HAP-1 (cell line): ENCODE results near the gene C12orf54.
"Not testable (repeated sequence)": the region's sequence is repeated elsewhere in the genome, so short reads cannot be mapped to it uniquely, and the experiment has no call there.

ENCODE experiments used
- DNase-seq, 2 experiments: peaks; one replicate each; pipeline ENCODE4 v3.0.0-alpha.2; 2016 to 2020; ENCODE audit warnings: low spot score in 2 of 2
- H3K27me3 ChIP-seq: fragments of 250-450 bp; sonication (Bioruptor Pico); 2 replicates; pipeline ENCODE4 v1.5.1; 2020; ENCODE audit warnings: low read depth, mild to moderate bottlenecking, moderate library complexity
- H3K36me3 ChIP-seq: fragments of 250-450 bp; sonication (Bioruptor Pico); replicated peaks from 2 replicates; pipeline ENCODE4 v1.5.1; 2020; ENCODE audit warnings: mild to moderate bottlenecking
- H3K4me1 ChIP-seq: fragments of 250-450 bp; sonication (Bioruptor Pico); 2 replicates; pipeline ENCODE4 v1.5.1; 2020; ENCODE audit warnings: mild to moderate bottlenecking
- H3K4me3 ChIP-seq: fragments of 250-450 bp; sonication (Bioruptor Pico); 2 replicates; pipeline ENCODE4 v1.5.1; 2020; ENCODE audit warnings: mild to moderate bottlenecking, moderate library complexity
- H3K9me3 ChIP-seq: fragments of 250-450 bp; sonication (Bioruptor Pico); 2 replicates; pipeline ENCODE4 v1.5.1; 2020; ENCODE audit warnings: mild to moderate bottlenecking, moderate library complexity
- in situ Hi-C: fragments of 300-500 bp; cut with MboI; formaldehyde crosslinking; loops from 3 replicates; pipeline ENCODE4 v1.14.3; 2020; ENCODE audit warnings: low sequenced_read_pairs, inconsistent platforms, mixed read lengths

Gene C12orf54

DNA sequence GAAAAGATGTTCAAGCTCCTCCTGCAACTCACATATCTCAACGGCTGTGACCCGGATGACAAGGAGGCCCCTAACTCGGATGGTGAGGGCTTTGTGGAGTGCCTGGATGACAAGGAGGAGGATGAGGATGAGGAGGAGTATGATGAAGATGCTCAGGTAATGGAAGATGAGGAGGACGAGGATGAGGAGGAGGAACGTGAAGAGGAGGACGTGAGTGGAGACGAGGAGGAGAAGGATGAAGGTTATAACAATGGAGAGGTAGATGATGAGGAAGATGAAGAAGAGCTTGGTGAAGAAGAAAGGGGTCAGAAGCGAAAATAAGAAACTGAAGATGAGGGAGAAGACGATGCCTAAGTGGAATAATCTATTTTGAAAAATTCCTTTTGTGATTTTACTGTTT is 9.2 kb upstream of the C12orf54 start:
- no peak overlapping the region for H3K4me3 ChIP-seq
- H3K27me3 ChIP-seq = no peaks in the 10 kb centered on the region
- H3K36me3 ChIP-seq = no peaks in the 10 kb centered on the region
- in situ Hi-C loops = no loop called here
- no peak for DNase-seq
- H3K9me3 ChIP-seq = peaks cover 2% of the 10 kb centered on the region
- no peaks in the 10 kb centered on the region for H3K4me1 ChIP-seq

DNA sequence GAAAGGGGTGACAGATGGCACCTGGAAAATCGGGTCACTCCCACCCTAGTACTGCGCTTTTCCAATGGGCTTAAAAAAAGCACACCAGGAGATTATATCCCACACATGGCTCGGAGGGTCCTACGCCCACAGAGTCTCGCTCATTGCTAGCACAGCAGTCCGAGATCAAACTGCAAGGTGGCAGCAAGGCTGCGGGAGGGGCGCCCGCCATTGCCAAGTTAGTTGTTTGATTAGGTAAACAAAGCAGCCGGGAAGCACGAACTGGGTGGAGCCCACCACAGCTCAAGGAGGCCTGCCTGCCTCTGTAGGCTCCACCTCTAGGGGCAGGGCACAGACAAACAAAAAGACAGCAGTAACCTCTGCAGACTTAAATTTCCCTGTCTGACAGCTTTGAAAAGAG is 7.8 kb upstream of the C12orf54 start:
- H3K4me3 ChIP-seq, DNase-seq, H3K9me3 ChIP-seq, H3K27me3 ChIP-seq, in situ Hi-C loops, H3K36me3 ChIP-seq, H3K4me1 ChIP-seq: not testable (repeated sequence)

DNA sequence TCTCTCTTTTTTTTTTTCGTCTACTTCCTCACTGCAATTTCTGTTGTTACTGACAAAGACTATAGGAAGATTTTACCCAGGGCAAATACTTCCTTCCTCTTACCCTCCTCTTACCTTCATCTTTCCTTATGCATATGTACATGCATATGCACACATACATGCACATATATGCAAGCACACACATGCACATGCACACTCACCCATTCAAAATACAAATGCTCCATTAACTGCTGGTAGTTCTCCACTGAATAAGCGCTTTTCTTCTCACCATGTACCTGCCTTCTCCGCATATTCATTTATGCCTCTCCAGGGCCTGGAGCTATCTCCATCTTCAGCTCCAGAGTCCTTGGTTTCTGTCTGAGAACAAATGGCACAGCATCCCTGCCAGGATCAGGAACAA is 632 bp downstream of the C12orf54 start:
- Histone ChIP-seq H3K4me3 (no peak overlapping the region), H3K4me1 (no peaks in the 10 kb centered on the region), H3K9me3 (no peaks in the 10 kb centered on the region), H3K27me3 (no peaks in the 10 kb centered on the region), H3K36me3 (no peaks in the 10 kb centered on the region)
- no peak for DNase-seq
- in situ Hi-C loops = no loop called here

DNA sequence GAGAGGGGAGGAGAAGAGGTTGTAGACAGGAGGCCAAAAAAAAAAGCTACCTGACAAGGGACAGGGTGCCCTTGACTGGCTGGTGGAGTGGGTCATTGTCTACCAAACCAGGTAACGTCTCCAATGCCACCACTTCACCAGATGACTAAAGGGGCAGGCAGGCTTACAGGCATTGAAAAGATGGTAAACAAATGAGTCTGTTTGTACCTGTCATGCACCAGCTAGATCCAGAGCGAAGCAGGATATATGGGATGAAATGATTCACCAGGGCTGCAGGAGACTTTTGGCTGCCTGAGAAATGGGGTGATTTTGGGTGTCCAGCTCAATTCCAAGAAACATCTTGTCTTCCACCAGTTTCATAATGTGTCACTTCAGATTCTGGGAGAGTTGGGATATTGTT is 4.0 kb downstream of the C12orf54 start:
- in situ Hi-C loops = no loop called here
- no peaks in the 10 kb centered on the region for H3K36me3 ChIP-seq
- no peaks in the 10 kb centered on the region for H3K27me3 ChIP-seq
- no peaks in the 10 kb centered on the region for H3K4me1 ChIP-seq
- no peak overlapping the region for H3K4me3 ChIP-seq
- no peak for DNase-seq
- no peaks in the 10 kb centered on the region for H3K9me3 ChIP-seq

DNA sequence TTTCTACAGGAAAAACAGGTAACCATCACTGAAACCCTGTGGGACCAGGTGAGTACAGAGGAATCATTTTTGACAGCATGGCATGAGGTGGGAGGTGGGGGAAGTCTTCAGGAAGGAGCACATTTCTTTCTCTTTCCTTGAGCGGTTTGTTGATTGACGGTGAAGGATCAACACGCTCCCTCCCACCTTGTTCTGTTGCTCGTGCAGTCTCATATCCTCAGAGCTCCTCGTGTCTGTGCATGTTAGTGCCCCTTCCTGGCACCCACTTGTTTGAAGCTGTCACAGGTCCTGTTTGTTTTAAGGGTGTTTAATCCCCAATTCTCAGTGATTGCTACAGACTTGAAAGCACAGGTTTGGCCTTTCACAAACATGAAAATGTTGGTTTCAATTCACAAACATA is 4.4 kb downstream of the C12orf54 start:
- no peak for DNase-seq
- Histone ChIP-seq H3K9me3 (no peaks in the 10 kb centered on the region), H3K27me3 (no peaks in the 10 kb centered on the region), H3K4me1 (no peaks in the 10 kb centered on the region), H3K36me3 (no peaks in the 10 kb centered on the region), H3K4me3 (no peak overlapping the region)
- in situ Hi-C loops = no loop called here

DNA sequence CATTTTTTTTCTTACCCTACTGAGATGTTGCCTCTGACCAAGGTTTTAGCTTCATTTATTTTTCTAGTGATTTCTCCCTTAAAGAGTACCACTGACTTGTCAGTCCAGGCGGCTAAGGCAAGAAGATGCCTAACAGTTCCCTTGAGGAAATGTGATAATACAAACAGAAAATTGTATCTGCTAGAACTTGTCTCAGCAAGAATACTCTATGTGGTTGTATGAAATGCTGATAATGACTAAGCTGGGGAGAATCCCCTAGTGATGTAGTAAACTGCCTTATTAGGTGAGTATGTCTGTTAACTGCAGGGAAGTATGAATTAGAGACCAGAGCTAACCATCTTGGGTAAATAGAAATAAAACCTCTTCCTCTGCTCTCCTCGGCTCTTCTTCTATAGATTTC is 6.7 kb downstream of the C12orf54 start:
- H3K36me3 ChIP-seq = no peaks in the 10 kb centered on the region
- no peak overlapping the region for H3K4me3 ChIP-seq
- no peaks in the 10 kb centered on the region for H3K4me1 ChIP-seq
- no peaks in the 10 kb centered on the region for H3K27me3 ChIP-seq
- no peaks in the 10 kb centered on the region for H3K9me3 ChIP-seq
- in situ Hi-C loops = no loop called here
- DNase-seq = no peak

DNA sequence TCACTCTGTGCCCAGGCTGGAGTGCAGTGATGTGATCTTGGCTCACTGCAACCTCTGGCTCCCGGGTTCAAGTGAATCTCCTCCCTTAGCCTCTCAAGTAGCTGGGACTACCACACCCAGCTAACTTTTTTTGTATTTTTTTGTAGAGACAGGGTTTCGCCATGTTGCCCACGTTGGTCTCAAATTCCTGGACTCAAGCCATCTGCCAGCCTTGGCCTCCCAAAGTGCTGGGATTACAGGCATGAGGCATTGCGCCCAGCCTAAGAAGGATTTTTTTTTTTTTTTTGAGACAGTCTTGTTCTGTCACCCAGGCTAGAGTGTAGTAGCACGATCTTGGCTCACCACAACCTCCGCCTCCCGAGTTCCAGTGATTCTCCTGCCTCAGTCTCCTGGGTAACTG is 7.2 kb downstream of the C12orf54 start:
- in situ Hi-C loops, H3K27me3 ChIP-seq, DNase-seq: not testable (repeated sequence)

DNA sequence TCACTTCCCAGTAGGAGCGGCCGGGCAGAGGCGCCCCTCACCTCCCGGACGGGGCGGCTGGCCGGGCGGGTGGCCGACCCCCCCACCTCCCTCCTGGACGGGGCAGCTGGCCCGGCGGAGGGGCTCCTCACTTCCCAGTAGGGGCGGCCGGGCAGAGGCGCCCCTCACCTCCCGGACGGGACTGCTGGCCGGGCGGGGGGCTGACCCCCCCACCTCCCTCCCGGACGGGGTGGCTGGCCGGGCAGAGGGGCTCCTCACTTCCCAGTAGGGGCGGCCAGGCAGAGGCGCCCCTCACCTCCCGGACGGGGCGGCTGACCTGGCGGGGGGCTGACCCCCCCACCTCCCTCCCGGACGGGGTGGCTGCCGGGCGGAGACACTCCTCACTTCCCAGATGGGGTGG is 18.0 kb downstream of the C12orf54 start:
- in situ Hi-C loops, H3K4me3 ChIP-seq: not testable (repeated sequence)

More for the DNA sequence above, 7.2 kb downstream of the C12orf54 start:
- H3K36me3 ChIP-seq, H3K4me1 ChIP-seq, H3K4me3 ChIP-seq, H3K9me3 ChIP-seq: not testable (repeated sequence)

DNA sequence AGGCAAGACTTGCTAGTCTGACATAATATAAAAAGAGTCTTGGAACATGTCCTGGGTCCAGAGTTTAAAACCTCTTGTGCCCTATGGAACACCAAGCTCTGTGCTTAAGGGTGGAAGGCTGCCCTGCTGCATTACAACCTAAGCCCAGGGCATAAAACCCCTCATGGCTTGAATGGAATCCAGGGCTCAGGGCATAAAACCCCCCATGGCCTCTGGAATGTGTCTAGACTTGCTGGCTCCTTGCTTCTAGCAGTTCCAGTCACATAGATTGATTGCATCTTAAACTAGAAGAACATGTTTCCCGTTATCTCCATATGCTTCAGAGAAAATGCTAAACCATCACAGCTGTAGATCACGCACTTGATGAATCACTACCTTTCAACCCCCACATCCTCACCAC is 24.5 kb downstream of the C12orf54 start:
- H3K36me3 ChIP-seq, H3K4me3 ChIP-seq, DNase-seq, in situ Hi-C loops, H3K4me1 ChIP-seq, H3K27me3 ChIP-seq, H3K9me3 ChIP-seq: not testable (repeated sequence)

More for the DNA sequence above, 18.0 kb downstream of the C12orf54 start:
- not testable (repeated sequence) for H3K4me1 ChIP-seq, H3K9me3 ChIP-seq, DNase-seq, H3K27me3 ChIP-seq, H3K36me3 ChIP-seq

DNA sequence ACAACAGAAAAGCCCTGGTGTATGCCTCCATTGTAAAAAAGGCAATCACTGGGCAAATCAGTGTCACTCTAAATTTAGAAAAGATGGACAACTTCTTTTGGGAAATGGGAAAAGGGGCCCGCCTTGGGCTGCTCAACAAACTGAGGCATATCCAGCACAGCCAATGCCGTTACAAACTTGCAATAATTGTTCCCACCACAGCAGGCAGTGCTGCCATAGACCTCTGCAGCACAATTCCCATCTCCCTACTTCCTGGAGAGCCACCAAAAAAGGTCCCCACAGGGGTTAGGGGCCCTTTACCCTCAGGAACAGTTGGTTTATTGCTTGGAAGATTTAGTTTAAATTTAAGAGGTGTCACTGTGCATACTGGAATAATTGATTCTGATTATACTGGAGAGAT is 26.7 kb downstream of the C12orf54 start:
- no peak overlapping the region for H3K4me3 ChIP-seq
- in situ Hi-C loops = no loop called here
- H3K36me3 ChIP-seq = no peaks in the 10 kb centered on the region
- no peaks in the 10 kb centered on the region; the same call in 1 of the 2 replicates for H3K27me3 ChIP-seq
- no peak for DNase-seq
- H3K9me3 ChIP-seq = no peaks in the 10 kb centered on the region
- no peaks in the 10 kb centered on the region for H3K4me1 ChIP-seq

DNA sequence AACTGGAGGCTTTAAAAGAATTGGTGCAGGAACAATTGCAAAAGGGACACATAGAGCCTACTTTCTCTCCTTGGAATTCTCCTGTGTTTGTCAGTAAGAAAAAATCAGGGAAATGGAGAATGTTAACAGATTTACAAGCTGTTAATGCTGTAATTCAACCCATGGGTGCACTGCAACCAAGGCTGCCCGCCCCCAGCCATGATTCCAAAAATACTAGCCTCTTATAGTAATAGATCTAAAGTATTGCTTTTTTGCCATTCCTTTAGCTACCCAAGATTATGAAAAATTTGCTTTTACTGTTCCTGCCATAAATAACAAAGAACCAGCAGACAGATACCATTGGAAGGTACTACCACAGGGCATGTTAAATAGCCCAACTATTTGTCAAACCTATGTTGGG is 27.8 kb downstream of the C12orf54 start:
- Histone ChIP-seq H3K9me3 (no peaks in the 10 kb centered on the region), H3K4me1 (no peaks in the 10 kb centered on the region), H3K36me3 (no peaks in the 10 kb centered on the region), H3K27me3 (peaks cover 4% of the 10 kb centered on the region; the same call in 1 of the 2 replicates), H3K4me3 (no peak overlapping the region)
- no peak for DNase-seq
- in situ Hi-C loops = no loop called here

DNA sequence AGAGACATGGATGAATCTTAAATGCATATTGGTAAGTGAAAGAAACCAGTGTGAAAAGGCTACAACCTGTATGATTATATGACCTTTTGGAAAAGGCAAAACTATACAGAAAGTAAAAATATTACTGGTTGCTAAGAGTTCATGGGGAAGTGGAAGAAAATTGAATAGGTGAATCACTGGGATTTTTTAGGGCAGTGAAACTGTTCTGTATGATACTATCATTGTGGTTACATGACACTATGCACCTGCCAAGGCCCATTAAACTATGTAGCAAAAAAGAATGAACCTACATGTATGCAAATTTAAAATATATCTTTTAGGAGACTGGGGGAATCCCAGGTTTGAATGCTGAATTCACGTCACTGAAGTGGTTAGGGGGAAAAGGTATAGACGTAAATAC is 30.6 kb downstream of the C12orf54 start:
- in situ Hi-C loops = no loop called here
- Histone ChIP-seq H3K27me3 (peaks cover 10% of the 10 kb centered on the region), H3K4me3 (no peak overlapping the region), H3K4me1 (no peaks in the 10 kb centered on the region), H3K9me3 (no peaks in the 10 kb centered on the region), H3K36me3 (no peaks in the 10 kb centered on the region)
- DNase-seq = no peak

DNA sequence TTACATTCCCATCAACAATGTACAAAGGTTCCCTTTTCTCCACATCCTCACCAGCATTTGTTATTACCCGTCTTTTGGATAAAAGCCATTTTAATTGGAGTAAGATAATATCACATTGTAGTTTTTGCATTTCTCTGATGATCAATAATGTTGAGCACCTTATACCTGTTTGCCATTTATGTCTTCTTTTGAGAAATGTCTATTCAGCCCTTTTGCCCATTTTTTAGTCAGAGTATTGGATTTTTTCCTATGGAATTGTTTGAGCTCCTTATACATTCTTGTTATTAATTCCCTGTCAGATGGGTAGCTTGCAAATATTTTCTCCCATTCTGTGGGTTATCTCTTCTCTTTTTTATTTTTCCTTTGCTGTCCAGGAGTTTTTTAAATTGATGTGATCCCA is 32.4 kb downstream of the C12orf54 start:
- Histone ChIP-seq H3K4me1 (no peaks in the 10 kb centered on the region), H3K9me3 (no peaks in the 10 kb centered on the region), H3K4me3 (no peak overlapping the region), H3K27me3 (peaks cover 10% of the 10 kb centered on the region), H3K36me3 (no peaks in the 10 kb centered on the region)
- in situ Hi-C loops = no loop called here
- DNase-seq = no peak

DNA sequence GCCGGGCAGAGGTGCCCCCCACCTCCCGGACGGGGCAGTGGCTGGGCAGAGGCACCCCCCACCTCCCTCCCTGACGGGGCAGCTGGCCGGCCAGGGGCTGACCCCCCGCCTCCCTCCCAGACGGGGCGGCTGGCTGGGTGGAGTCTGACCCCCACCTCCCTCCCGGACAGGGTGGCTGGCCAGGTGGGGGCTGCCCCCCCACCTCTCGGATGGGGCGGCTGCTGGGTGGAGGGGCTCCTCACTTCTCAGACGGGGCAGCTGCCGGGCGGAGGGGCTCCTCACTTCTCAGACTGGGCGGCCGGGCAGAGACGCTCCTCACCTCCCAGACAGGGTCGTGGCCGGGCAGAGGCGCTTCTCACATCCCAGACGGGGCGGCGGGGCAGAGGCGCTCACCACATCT is 38.1 kb downstream of the C12orf54 start:
- H3K27me3 ChIP-seq, H3K9me3 ChIP-seq, in situ Hi-C loops, H3K4me3 ChIP-seq, H3K36me3 ChIP-seq, DNase-seq, H3K4me1 ChIP-seq: not testable (repeated sequence)

DNA sequence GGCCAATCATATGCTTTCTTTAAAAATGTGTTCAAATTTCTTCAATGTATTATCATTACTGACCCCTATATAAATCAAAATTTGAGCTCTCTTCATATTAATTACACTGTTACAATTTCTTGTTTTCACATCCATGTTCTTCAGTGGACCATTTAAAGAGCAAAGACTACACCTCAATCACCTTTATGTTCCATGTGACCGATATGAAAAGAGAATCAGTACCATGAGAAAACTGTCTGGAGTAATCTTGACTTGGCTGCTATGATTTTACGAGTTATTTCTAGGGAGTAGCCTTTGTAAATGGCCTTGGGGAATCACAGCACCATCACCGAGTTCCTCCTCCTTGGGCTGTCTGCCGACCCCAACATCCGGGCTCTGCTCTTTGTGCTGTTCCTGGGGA is 43.0 kb downstream of the C12orf54 start, which contains the start of gene OR8S1:
Gene OR8S1 (plus strand): TSS at position 301 of the 400 bp plus-strand sequence. CDS start 0 bp downstream, at position 301.
- Histone ChIP-seq H3K36me3 (no peaks in the 10 kb centered on the region), H3K27me3 (no peaks in the 10 kb centered on the region), H3K4me1 (no peaks in the 10 kb centered on the region), H3K9me3 (no peaks in the 10 kb centered on the region), H3K4me3 (no peak within 1 kb of the TSS)
- no peak for DNase-seq
- in situ Hi-C loops = no loop called here
